ENCODE data around the gene TMEM167A. TPM values are rescaled to one million over a fixed set of nuclear protein-coding genes. Genes with fewer than 3 reads are reported as not detected.

The TMEM167A gene
- total RNA-seq, 2 experiments from 2014 or later, result 33.8 to 37.1 TPM

GRCh38 chr5:83115816-83116215, 38.6 kb upstream of the TMEM167A start:
- Mint-ChIP-seq H3K4me1 (ENCODE audit: low read depth) (no peaks in the 10 kb centered on the region), H3K27me3 (no peaks in the 10 kb centered on the region), H3K4me3 (no peak overlapping the region), H3K9me3 (peaks cover 2% of the 10 kb centered on the region), H3K27ac (no peak overlapping the region), H3K36me3 (ENCODE audit: low read depth) (peaks cover 59% of the 10 kb centered on the region)
- H3K4me1 ChIP-seq (ENCODE audit: insufficient read depth, low read length), result no peaks in the 10 kb centered on the region
- no peaks in the 10 kb centered on the region for H3K27me3 ChIP-seq (ENCODE audit: control insufficient read depth in 1 of 2, insufficient read depth in 2 of 2, low read length in 2 of 2)
- POLR2A ChIA-PET, result no interaction called here
- no peak for TF ChIP-seq CTCF (IDR thresholded peaks at IDR 0.05)
- no peak for ATAC-seq (ENCODE audit: poor library complexity)
- H3K4me3 ChIP-seq (ENCODE audit: low read length), result no peak overlapping the region
- DNase-seq, result no peak
- peaks cover 0 to 10% of the 10 kb centered on the region in 2 experiments for H3K9me3 ChIP-seq (ENCODE audit: control insufficient read depth in 1 of 2, insufficient read depth in 1 of 2, low read length in 2 of 2)
- intact Hi-C loops (cut with DNase I, micrococcal nuclease), result no loop called here
- CTCF ChIA-PET, result interaction anchor here (1.2 kb wide), 1 partner anchor 33 kb away, joined by 3 read pairs; no protein-coding TSS in a partner anchor
- H3K27ac ChIP-seq (ENCODE audit: low read depth in 1 of 2, low read length in 2 of 2), result no peak overlapping the region
- H3K36me3 ChIP-seq (ENCODE audit: insufficient read depth, low read length), result no peaks in the 10 kb centered on the region

- POLR2A ChIA-PET, result no interaction called here
- intact Hi-C loops (cut with DNase I, micrococcal nuclease), result no loop called here
- H3K4me3 ChIP-seq (ENCODE audit: low read length), result no peak overlapping the region
- CTCF ChIA-PET, result interaction anchor here (0.6 kb wide), 1 partner anchor 9 kb away, joined by 4 read pairs; no protein-coding TSS in a partner anchor
- no peaks in the 10 kb centered on the region for H3K36me3 ChIP-seq (ENCODE audit: insufficient read depth, low read length)
- DNase-seq (no peak), ATAC-seq (ENCODE audit: poor library complexity) (no peak)
- no peaks in the 10 kb centered on the region for H3K4me1 ChIP-seq (ENCODE audit: insufficient read depth, low read length)
- Mint-ChIP-seq H3K9me3 (no peaks in the 10 kb centered on the region), H3K27me3 (no peaks in the 10 kb centered on the region), H3K27ac (no peak overlapping the region), H3K4me1 (ENCODE audit: low read depth) (no peaks in the 10 kb centered on the region), H3K4me3 (no peak overlapping the region), H3K36me3 (ENCODE audit: low read depth) (peaks cover 40% of the 10 kb centered on the region)
- TF ChIP-seq CTCF (IDR thresholded peaks at IDR 0.05), result no peak
- H3K9me3 ChIP-seq (ENCODE audit: control insufficient read depth in 1 of 2, insufficient read depth in 1 of 2, low read length in 2 of 2), result peaks cover 0 to 10% of the 10 kb centered on the region in 2 experiments
- no peak overlapping the region for H3K27ac ChIP-seq (ENCODE audit: low read depth in 1 of 2, low read length in 2 of 2)
- H3K27me3 ChIP-seq (ENCODE audit: control insufficient read depth in 1 of 2, insufficient read depth in 2 of 2, low read length in 2 of 2), result no peaks in the 10 kb centered on the region
Measured at GRCh38 chr5:83109380-83109779, 32.2 kb upstream of the TMEM167A start.

- no peak for TF ChIP-seq CTCF (IDR thresholded peaks at IDR 0.05)
- intact Hi-C loops (cut with DNase I, micrococcal nuclease), result no loop called here
- no peak for ATAC-seq (ENCODE audit: poor library complexity)
- Histone ChIP-seq H3K4me1 (ENCODE audit: insufficient read depth, low read length) (no peaks in the 10 kb centered on the region), H3K36me3 (ENCODE audit: insufficient read depth, low read length) (no peaks in the 10 kb centered on the region), H3K27me3 (ENCODE audit: control insufficient read depth in 1 of 2, insufficient read depth in 2 of 2, low read length in 2 of 2) (no peaks in the 10 kb centered on the region), H3K4me3 (ENCODE audit: low read length) (no peak overlapping the region), H3K27ac (ENCODE audit: low read depth in 1 of 2, low read length in 2 of 2) (no peak overlapping the region), H3K9me3 (ENCODE audit: control insufficient read depth in 1 of 2, insufficient read depth in 1 of 2, low read length in 2 of 2) (no peaks in the 10 kb centered on the region)
- ChIA-PET CTCF (no interaction called here), POLR2A (no interaction called here)
- Mint-ChIP-seq H3K9me3 (no peaks in the 10 kb centered on the region), H3K27ac (no peak overlapping the region), H3K4me3 (no peak overlapping the region), H3K4me1 (ENCODE audit: low read depth) (no peaks in the 10 kb centered on the region), H3K27me3 (no peaks in the 10 kb centered on the region), H3K36me3 (ENCODE audit: low read depth) (peaks cover 27% of the 10 kb centered on the region)
- DNase-seq, result no peak
Measured at GRCh38 chr5:83107692-83108420, 30.7 kb upstream of the TMEM167A start.
